ENCODE data around the gene CFAP161.
A peak's percentile ranks its signal among the peaks of the same experiment; 100 is the strongest.

Gene CFAP161

DNA sequence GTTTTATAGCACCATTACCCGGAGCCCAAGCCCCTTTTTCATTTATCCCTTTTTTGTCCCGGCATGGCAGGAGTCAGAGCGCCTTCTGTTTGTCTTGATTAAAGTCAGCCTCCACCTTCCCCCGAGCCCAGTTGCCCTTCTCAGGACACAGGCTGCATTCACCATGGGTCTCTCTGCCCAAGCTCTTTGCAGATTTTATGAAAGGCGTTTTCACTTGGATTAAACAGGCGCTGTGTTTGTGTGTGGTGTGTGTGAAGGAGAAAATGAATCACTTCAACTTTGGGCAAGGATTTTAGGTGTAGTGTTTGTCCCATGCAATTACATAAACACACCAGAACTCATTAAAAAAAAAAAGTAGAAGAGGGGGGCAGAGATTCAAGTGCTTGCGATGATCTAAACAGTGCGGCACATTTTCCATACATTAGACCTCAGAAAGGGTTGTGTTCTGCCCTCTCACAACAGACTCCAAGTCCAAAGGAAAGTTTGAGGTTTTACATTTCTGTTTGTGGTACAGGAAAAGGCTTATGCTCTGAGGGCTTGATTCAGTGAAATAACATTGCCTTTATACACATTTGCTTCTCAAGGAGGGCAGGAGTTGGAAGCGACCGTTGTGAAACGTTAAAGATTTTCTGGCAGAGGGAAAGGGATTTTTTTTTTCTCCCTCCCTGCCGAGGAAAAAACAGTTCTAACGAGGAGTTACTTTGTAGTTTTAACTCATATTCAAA, 48.1 kb downstream of the CFAP161 start:
- Mint-ChIP-seq H3K9me3 (no peaks in the 10 kb centered on the region), H3K36me3 (ENCODE audit: low read depth) (no peaks in the 10 kb centered on the region), H3K27ac (peak overlapping the region in 2 of 3 experiments; percentile 31 to 67), H3K27me3 (ENCODE audit: low read depth) (peaks cover 40% of the 10 kb centered on the region), H3K4me3 (peak overlapping the region in 2 of 3 experiments; percentile 18 to 52), H3K4me1 (peaks cover 22% of the 10 kb centered on the region)
- TF ChIP-seq, protein P1, sequence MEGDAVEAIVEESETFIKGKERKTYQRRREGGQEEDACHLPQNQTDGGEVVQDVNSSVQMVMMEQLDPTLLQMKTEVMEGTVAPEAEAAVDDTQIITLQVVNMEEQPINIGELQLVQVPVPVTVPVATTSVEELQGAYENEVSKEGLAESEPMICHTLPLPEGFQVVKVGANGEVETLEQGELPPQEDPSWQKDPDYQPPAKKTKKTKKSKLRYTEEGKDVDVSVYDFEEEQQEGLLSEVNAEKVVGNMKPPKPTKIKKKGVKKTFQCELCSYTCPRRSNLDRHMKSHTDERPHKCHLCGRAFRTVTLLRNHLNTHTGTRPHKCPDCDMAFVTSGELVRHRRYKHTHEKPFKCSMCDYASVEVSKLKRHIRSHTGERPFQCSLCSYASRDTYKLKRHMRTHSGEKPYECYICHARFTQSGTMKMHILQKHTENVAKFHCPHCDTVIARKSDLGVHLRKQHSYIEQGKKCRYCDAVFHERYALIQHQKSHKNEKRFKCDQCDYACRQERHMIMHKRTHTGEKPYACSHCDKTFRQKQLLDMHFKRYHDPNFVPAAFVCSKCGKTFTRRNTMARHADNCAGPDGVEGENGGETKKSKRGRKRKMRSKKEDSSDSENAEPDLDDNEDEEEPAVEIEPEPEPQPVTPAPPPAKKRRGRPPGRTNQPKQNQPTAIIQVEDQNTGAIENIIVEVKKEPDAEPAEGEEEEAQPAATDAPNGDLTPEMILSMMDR (IDR thresholded peaks at IDR 0.05; ENCODE audit: unreplicated experiment in 3 of 3): no peak

DNA sequence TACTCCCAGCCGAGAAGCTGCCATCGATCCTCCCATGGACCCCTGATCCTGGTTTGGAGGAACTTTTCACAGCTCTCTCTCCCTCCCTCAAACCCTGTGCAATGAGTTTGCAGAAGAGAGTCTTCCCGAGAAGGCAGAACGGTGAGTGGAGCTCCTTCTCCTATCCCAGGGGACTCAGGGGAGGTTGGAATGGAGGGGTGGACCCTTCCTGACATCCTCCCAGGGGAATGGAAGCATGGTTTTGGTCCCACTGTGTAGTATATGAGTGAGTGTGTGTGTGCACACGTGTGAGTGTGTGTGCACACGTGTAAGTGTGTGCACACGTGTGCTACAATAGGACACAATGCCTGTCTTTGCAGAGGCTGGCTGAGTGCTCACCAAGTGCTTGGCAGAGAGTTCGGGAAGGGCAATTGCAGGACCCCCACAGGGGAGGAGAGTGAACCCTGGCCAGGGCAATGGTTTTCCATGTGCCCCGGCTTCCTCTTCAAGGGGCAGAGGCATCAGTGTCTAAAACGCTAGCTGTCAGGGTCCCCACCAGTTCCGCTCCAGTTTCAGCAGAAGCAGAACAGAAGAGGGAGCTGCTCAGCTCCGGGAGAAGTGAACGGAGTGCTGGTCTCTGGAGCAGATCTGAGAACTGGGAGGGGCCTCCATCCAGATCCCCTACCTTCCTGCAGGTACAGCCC, 48.8 kb downstream of the CFAP161 start:
- TF ChIP-seq, protein P1 (IDR thresholded peaks at IDR 0.05; ENCODE audit: unreplicated experiment in 3 of 3): no peak
- Mint-ChIP-seq H3K4me1 (peaks cover 22% of the 10 kb centered on the region), H3K36me3 (ENCODE audit: low read depth) (no peaks in the 10 kb centered on the region), H3K9me3 (no peaks in the 10 kb centered on the region), H3K27ac (peak overlapping the region in 2 of 3 experiments; percentile 31 to 67), H3K4me3 (peak overlapping the region in 2 of 3 experiments; percentile 18 to 52), H3K27me3 (ENCODE audit: low read depth) (peaks cover 40% of the 10 kb centered on the region)

DNA sequence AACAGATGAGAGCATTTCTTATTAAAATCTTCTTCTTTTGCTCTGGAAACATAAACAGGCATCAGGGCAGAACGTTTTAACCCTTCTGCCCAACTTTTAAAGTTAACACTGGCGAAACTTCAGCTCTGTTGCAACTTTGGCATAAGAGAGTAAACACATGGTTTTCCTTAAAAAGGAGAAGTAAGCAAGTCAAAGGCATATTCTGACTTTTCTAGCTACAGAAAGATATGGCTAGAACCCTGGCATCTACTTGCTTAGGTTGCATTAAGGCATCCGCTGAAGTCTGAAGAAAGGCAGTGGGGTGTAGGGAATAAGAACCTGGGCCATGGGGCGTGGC, 49.3 kb downstream of the CFAP161 start:
- Mint-ChIP-seq H3K27me3 (ENCODE audit: low read depth) (peaks cover 39% of the 10 kb centered on the region), H3K4me1 (peaks cover 22% of the 10 kb centered on the region), H3K27ac (peak overlapping the region in 1 of 3 experiments; percentile 21), H3K9me3 (no peaks in the 10 kb centered on the region), H3K36me3 (ENCODE audit: low read depth) (no peaks in the 10 kb centered on the region), H3K4me3 (no peak overlapping the region)
- TF ChIP-seq, protein P1 (IDR thresholded peaks at IDR 0.05; ENCODE audit: unreplicated experiment in 3 of 3): no peak

DNA sequence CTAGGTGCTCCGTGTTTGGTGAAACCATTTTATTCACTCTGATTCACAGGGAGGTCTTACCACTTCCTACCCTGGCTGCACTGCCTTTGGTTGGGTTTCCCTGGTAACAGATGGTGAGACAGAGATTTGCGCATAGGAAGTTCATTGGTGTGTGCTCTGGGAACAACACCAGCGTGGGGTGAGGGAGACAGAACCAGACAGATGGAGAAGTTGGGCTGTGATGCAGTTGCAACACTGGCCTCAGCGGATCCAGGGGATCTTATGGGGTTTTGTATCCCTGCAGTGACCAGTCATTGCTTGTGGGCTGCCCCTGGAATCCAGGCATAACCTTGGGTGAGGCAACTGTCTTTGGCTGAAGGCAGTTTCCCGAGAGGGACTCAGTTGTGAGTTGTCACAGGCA, 50.1 kb downstream of the CFAP161 start:
- Mint-ChIP-seq H3K9me3 (no peaks in the 10 kb centered on the region), H3K27ac (peak overlapping the region in 1 of 3 experiments; percentile 21), H3K4me1 (peaks cover 22% of the 10 kb centered on the region), H3K4me3 (no peak overlapping the region), H3K36me3 (ENCODE audit: low read depth) (no peaks in the 10 kb centered on the region), H3K27me3 (ENCODE audit: low read depth) (peaks cover 35% of the 10 kb centered on the region)
- TF ChIP-seq, protein P1 (IDR thresholded peaks at IDR 0.05; ENCODE audit: unreplicated experiment in 3 of 3): no peak

DNA sequence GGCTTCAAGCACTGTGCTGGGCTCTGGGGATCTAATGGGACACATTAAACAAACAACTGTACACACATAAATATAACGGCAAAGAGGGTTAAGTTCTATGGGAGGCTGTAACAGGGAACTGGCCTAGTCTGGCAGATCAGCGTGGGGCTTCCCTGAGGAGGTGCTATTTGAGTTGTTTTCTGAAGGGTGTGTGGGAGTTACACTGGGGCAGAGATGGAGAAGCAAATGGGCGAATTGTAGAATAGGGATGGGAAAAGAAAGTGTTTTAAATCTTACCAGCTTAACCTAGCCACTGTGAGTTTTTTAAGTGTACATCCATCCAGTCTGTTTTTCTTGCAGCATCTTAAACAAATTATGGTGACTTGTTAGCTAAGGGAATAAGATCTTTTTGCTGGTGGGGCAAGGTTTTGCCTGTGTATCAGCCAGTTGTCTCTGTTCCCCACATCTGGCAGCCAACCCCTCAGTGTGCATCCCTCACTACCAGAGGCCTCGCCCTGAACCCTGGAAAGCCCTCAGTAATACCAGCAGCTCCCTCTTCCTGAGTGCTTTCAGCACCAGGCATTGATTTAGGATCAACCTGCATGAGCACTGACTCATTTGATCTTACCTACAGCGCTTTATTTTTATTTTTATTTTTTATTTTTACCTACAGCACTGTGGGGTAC, 51.7 kb downstream of the CFAP161 start:
- Mint-ChIP-seq H3K27ac (no peak overlapping the region), H3K36me3 (ENCODE audit: low read depth) (no peaks in the 10 kb centered on the region), H3K4me3 (no peak overlapping the region), H3K4me1 (peaks cover 22% of the 10 kb centered on the region), H3K27me3 (ENCODE audit: low read depth) (peaks cover 35% of the 10 kb centered on the region), H3K9me3 (no peaks in the 10 kb centered on the region)
- TF ChIP-seq, protein P1 (IDR thresholded peaks at IDR 0.05; ENCODE audit: unreplicated experiment in 3 of 3): no peak

All from nephron (organoid).